K562 (cell line): ENCODE results near the gene TRIO.

ENCODE experiments used
- GATAD2A ChIP-seq: fragments of 450-650 bp; IDR thresholded peaks from 2 replicates; pipeline ENCODE4 v1.6.1; 2017
- ZFP1 ChIP-seq: fragments of 450-650 bp; formaldehyde crosslinking; IDR thresholded peaks from 2 replicates; pipeline ENCODE4 v1.4.0; 2020; ENCODE audit warnings: mild to moderate bottlenecking, mixed read lengths

GRCh38 chr5:14399054-14399692 is 256.0 kb downstream of the TRIO start:
- TF ChIP-seq GATAD2A (no peak), ZFP1 (no peak)
